ENCODE measurements around the gene RBM8A.

RBM8A gene

GRCh38 chr1:145912128-145912641 is 15.1 kb downstream of the RBM8A start:
- DNase-seq = no peak

GRCh38 chr1:145908653-145909052 is 18.6 kb downstream of the RBM8A start:
- DNase-seq = no peak

GRCh38 chr1:145906954-145907753 is 20.1 kb downstream of the RBM8A start:
- no peak for DNase-seq

- no peak for DNase-seq
Observed at GRCh38 chr1:145901312-145902021, 25.8 kb downstream of the RBM8A start.

- no peak for DNase-seq
Observed at GRCh38 chr1:145898756-145899155, 28.5 kb downstream of the RBM8A start.

GRCh38 chr1:145897969-145898368 is 29.3 kb downstream of the RBM8A start:
- DNase-seq = no peak

- no peak for DNase-seq
Observed at GRCh38 chr1:145895471-145895870, 31.8 kb downstream of the RBM8A start.

GRCh38 chr1:145893306-145894055 is 33.8 kb downstream of the RBM8A start:
- DNase-seq = no peak

GRCh38 chr1:145892486-145893087 is 34.7 kb downstream of the RBM8A start:
- DNase-seq = no peak

GRCh38 chr1:145891587-145892485 is 35.4 kb downstream of the RBM8A start:
- DNase-seq = peak; percentile 56

- DNase-seq = no peak
Observed at GRCh38 chr1:145891143-145891542, 36.1 kb downstream of the RBM8A start.

- no peak for DNase-seq
Observed at GRCh38 chr1:145889722-145890121, 37.6 kb downstream of the RBM8A start.

- no peak for DNase-seq
Observed at GRCh38 chr1:145887631-145888030, 39.7 kb downstream of the RBM8A start.

- no peak for DNase-seq
Observed at GRCh38 chr1:145886816-145887215, 40.5 kb downstream of the RBM8A start.

GRCh38 chr1:145886390-145886789 is 40.9 kb downstream of the RBM8A start:
- no peak for DNase-seq

GRCh38 chr1:145885738-145886287 is 41.5 kb downstream of the RBM8A start, which contains the start of gene ANKRD35:
Gene ANKRD35 (minus strand): TSS chr1:145885866. CDS start chr1:145885758, 108 bp downstream.
- DNase-seq = peak; percentile 90

GRCh38 chr1:145884675-145885074 is 42.6 kb downstream of the RBM8A start:
- DNase-seq = no peak

GRCh38 chr1:145879775-145880174 is 47.5 kb downstream of the RBM8A start:
- no peak for DNase-seq

- no peak for DNase-seq
Observed at GRCh38 chr1:145878724-145879123, 48.6 kb downstream of the RBM8A start.

- DNase-seq = no peak
Observed at GRCh38 chr1:145877923-145878486, 49.3 kb downstream of the RBM8A start.

- DNase-seq = no peak
Observed at GRCh38 chr1:145874646-145875045, 52.6 kb downstream of the RBM8A start.
